HCT116 (cell line): ENCODE measurements around the gene SUMO1.

ENCODE experiments used
- EZH2phosphoT487 ChIP-seq: fragments of 200-600 bp; IDR thresholded peaks from 2 replicates; pipeline ENCODE4 v1.6.1; 2018; ENCODE audit warnings: antibody characterized with exemption, borderline replicate concordance
- RAD21 ChIP-seq: IDR thresholded peaks from 2 replicates; pipeline ENCODE4 v1.6.1; 2012; ENCODE audit warnings: low read depth, mild to moderate bottlenecking
- REST ChIP-seq: IDR thresholded peaks from 2 replicates; pipeline ENCODE4 v1.6.1; 2012; ENCODE audit warnings: low read depth
- SRF ChIP-seq: IDR thresholded peaks from 2 replicates; pipeline ENCODE4 v1.6.1; 2012; ENCODE audit warnings: low read depth
- TF ChIP-seq, protein P1 (sequence below), 3 experiments: fragments of 200-600 bp in 1 of 3; sonication (generic) in 1 of 3; IDR thresholded peaks in 2 of 3; conservative IDR thresholded peaks in 1 of 3; 2 replicates each; pipeline ENCODE4 v1.5.1; 2012 to 2017; ENCODE audit warnings: low read depth in 2 of 3, low read length in 2 of 3, antibody characterized with exemption in 1 of 3, borderline replicate concordance in 1 of 3, control low read depth in 1 of 3, mild to moderate bottlenecking in 1 of 3, mixed read lengths in 1 of 3, mixed run types in 1 of 3, moderate library complexity in 1 of 3; ENCODE audit not compliant: insufficient read depth in 1 of 3
- TF ChIP-seq, protein P2 (sequence below): IDR thresholded peaks from 2 replicates; pipeline ENCODE4 v1.6.1; 2012
- TF ChIP-seq, protein P3 (sequence below): IDR thresholded peaks from 2 replicates; pipeline ENCODE4 v1.6.1; 2011; ENCODE audit warnings: mild to moderate bottlenecking, low read length, moderate library complexity; ENCODE audit not compliant: insufficient replicate concordance; ENCODE audit errors: extremely low read depth

GRCh38 chr2:202186641-202187202, 51.7 kb downstream of the SUMO1 start:
- TF ChIP-seq, protein P1, sequence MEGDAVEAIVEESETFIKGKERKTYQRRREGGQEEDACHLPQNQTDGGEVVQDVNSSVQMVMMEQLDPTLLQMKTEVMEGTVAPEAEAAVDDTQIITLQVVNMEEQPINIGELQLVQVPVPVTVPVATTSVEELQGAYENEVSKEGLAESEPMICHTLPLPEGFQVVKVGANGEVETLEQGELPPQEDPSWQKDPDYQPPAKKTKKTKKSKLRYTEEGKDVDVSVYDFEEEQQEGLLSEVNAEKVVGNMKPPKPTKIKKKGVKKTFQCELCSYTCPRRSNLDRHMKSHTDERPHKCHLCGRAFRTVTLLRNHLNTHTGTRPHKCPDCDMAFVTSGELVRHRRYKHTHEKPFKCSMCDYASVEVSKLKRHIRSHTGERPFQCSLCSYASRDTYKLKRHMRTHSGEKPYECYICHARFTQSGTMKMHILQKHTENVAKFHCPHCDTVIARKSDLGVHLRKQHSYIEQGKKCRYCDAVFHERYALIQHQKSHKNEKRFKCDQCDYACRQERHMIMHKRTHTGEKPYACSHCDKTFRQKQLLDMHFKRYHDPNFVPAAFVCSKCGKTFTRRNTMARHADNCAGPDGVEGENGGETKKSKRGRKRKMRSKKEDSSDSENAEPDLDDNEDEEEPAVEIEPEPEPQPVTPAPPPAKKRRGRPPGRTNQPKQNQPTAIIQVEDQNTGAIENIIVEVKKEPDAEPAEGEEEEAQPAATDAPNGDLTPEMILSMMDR (IDR thresholded peaks at IDR 0.05 in 2 of 3, conservative IDR thresholded peaks at IDR 0.05 in 1 of 3; ENCODE audit: borderline replicate concordance in 1 of 3, insufficient read depth in 1 of 3, low read depth in 2 of 3, low read length in 2 of 3) = no peak
- no peak for TF ChIP-seq RAD21
- TF ChIP-seq, protein P2, sequence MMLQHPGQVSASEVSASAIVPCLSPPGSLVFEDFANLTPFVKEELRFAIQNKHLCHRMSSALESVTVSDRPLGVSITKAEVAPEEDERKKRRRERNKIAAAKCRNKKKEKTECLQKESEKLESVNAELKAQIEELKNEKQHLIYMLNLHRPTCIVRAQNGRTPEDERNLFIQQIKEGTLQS = no peak
- TF ChIP-seq, protein P3, sequence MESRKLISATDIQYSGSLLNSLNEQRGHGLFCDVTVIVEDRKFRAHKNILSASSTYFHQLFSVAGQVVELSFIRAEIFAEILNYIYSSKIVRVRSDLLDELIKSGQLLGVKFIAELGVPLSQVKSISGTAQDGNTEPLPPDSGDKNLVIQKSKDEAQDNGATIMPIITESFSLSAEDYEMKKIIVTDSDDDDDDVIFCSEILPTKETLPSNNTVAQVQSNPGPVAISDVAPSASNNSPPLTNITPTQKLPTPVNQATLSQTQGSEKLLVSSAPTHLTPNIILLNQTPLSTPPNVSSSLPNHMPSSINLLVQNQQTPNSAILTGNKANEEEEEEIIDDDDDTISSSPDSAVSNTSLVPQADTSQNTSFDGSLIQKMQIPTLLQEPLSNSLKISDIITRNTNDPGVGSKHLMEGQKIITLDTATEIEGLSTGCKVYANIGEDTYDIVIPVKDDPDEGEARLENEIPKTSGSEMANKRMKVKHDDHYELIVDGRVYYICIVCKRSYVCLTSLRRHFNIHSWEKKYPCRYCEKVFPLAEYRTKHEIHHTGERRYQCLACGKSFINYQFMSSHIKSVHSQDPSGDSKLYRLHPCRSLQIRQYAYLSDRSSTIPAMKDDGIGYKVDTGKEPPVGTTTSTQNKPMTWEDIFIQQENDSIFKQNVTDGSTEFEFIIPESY = no peak
- no peak for TF ChIP-seq REST
- TF ChIP-seq EZH2phosphoT487 = no peak
- TF ChIP-seq SRF = no peak
